ENCODE results near the gene FERMT1.

The FERMT1 gene

DNA sequence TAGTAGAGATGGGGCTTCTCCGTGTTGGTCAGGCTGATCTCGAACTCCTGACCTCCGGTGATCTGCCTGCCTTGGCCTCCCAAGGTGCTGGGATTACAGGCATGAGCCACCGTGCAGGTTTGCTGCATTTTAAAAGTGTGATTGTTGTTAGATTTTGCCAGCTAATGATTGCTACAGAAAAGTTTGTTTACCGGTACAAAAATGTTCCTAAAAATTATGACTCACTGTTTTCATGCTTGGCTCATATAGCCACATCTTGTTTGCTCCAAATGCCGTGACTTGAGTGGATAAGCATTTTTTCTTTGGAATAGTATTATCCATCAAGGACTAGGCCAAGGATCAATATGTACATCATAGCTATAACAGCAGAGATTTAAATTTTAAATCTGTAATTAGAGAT is 93.3 kb downstream of the FERMT1 start:
- no peak for TF ChIP-seq ZFX (IDR thresholded peaks at IDR 0.05)
- TF ChIP-seq CTCF (conservative IDR thresholded peaks at IDR 0.05): no peak
- no peak overlapping the region for H3K27ac ChIP-seq

DNA sequence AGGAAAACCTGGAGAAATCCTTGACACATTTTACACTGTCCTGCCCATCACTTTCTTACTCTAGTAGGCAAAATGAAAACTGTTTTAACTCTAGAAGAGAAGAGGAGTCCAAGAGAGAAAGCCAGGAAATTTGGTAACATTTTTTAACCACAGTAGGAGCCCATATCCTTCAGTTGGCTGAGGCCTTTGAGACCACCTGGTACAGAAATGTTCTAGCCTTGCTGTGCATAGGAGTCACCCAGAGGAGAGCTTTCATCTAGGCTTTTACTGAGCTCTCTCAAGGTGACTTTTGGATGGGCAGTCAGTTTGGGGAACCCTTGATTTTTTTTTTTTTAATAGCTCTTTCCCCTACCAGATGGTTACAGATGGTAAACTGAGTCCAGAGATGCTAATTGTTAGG is 94.0 kb downstream of the FERMT1 start:
- H3K27ac ChIP-seq: no peak overlapping the region
- TF ChIP-seq CTCF (conservative IDR thresholded peaks at IDR 0.05): no peak
- no peak for TF ChIP-seq ZFX (IDR thresholded peaks at IDR 0.05)

GRCh38 chr20:6026051-6026450 is 96.8 kb downstream of the FERMT1 start:
- no peak for TF ChIP-seq CTCF (conservative IDR thresholded peaks at IDR 0.05)
- no peak for TF ChIP-seq ZFX (IDR thresholded peaks at IDR 0.05)

More at GRCh38 chr20:6026051-6026450, 96.8 kb downstream of the FERMT1 start:
- no peak overlapping the region for H3K27ac ChIP-seq

Measured in C4-2B (cell line).